DOHH2 (cell line): Measurements from ENCODE around the gene ATP8B1.
A peak's percentile ranks its signal among the peaks of the same experiment; 100 is the strongest.

ENCODE experiments used
- H3F3A ChIP-seq: fragments of 200-600 bp; sonication (generic), shearing (Covaris generic); 2 replicates; pipeline ENCODE4 v1.6.0; 2016; ENCODE audit warnings: antibody characterized with exemption, mild to moderate bottlenecking; ENCODE audit not compliant: control insufficient read depth, insufficient read depth
- H3K27ac ChIP-seq: fragments of 200-600 bp; sonication (generic); 2 replicates; pipeline ENCODE4 v1.5.1; 2014; ENCODE audit warnings: low read depth, mild to moderate bottlenecking, low read length, moderate library complexity
- H3K27me3 ChIP-seq: fragments of 200-600 bp; sonication (generic); 2 replicates; pipeline ENCODE4 v1.6.1; 2014; ENCODE audit warnings: mild to moderate bottlenecking, low read length, mixed read lengths; ENCODE audit not compliant: control insufficient read depth
- H3K36me3 ChIP-seq: fragments of 200-600 bp; sonication (generic); 2 replicates; pipeline ENCODE4 v1.6.1; 2014; ENCODE audit warnings: mild to moderate bottlenecking, low read length, moderate library complexity, mixed read lengths; ENCODE audit not compliant: control insufficient read depth
- H3K4me1 ChIP-seq: fragments of 200-600 bp; sonication (generic); 2 replicates; pipeline ENCODE4 v1.6.1; 2014; ENCODE audit warnings: mild to moderate bottlenecking, low read length, mixed read lengths; ENCODE audit not compliant: control insufficient read depth
- H3K4me2 ChIP-seq: fragments of 200-600 bp; sonication (generic); 2 replicates; pipeline ENCODE4 v1.6.0; 2014; ENCODE audit warnings: mild to moderate bottlenecking, low read length, moderate library complexity
- H3K4me3 ChIP-seq: fragments of 200-600 bp; sonication (generic); 2 replicates; pipeline ENCODE4 v1.5.1; 2014; ENCODE audit warnings: mild to moderate bottlenecking, low read length, mixed read lengths
- H3K79me2 ChIP-seq: fragments of 200-600 bp; sonication (generic); 2 replicates; pipeline ENCODE4 v1.6.1; 2014; ENCODE audit warnings: mild to moderate bottlenecking, low read length, mixed read lengths; ENCODE audit not compliant: control insufficient read depth
- H3K9me2 ChIP-seq: fragments of 200-600 bp; sonication (generic); replicated peaks from 2 replicates; pipeline ENCODE4 v1.6.1; 2014; ENCODE audit warnings: mild to moderate bottlenecking, low read length, mixed read lengths; ENCODE audit not compliant: control insufficient read depth
- H3K9me3 ChIP-seq: fragments of 200-600 bp; sonication (generic); 2 replicates; pipeline ENCODE4 v1.6.1; 2014; ENCODE audit warnings: antibody characterized with exemption, low read length, mixed read lengths; ENCODE audit not compliant: control insufficient read depth, insufficient read depth
- H4K20me1 ChIP-seq: fragments of 200-600 bp; sonication (generic); 2 replicates; pipeline ENCODE4 v1.6.0; 2014; ENCODE audit warnings: low read depth, mild to moderate bottlenecking, antibody characterized with exemption, low read length, moderate library complexity; ENCODE audit not compliant: control insufficient read depth, insufficient read depth
- EZH2phosphoT487 ChIP-seq: fragments of 200-600 bp; sonication (generic); IDR thresholded peaks from 2 replicates; pipeline ENCODE4 v1.6.1; 2017; ENCODE audit warnings: borderline replicate concordance, mild to moderate bottlenecking, antibody characterized with exemption, low read length, moderate library complexity, mixed read lengths
- TF ChIP-seq, protein P1 (sequence below): fragments of 200-600 bp; sonication (generic); IDR thresholded peaks from one replicate; pipeline ENCODE4 v1.5.1; 2014; ENCODE audit warnings: antibody characterized with exemption, mild to moderate bottlenecking, low read depth, low read length; ENCODE audit not compliant: poor library complexity, severe bottlenecking

ATP8B1 gene

DNA sequence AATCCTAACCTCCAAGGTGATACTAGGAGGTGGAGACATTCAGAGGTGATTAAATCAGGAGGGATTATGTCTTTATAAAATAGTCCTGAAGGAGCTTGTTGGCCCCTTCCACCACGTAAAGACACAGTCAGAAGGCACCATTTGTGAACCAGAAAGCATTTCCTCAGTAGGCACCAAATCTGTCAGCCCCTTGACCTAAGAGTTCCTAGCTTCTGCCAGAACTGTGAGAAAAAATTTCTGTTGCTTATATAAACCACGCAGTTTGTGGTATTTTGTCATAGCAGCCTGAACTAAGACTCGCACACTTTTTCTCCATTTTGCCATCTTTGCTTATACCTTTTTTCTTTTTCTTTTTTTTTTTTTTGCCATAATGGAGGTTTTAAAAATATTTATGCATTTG is 162.9 kb downstream of the ATP8B1 start:
- Histone ChIP-seq H4K20me1 (no peaks in the 10 kb centered on the region), H3K27me3 (no peaks in the 10 kb centered on the region), H3K36me3 (peaks cover 32% of the 10 kb centered on the region), H3F3A (no peaks in the 10 kb centered on the region), H3K9me3 (no peaks in the 10 kb centered on the region; the same call in 1 of the 2 replicates), H3K79me2 (peaks cover 55% of the 10 kb centered on the region), H3K4me3 (no peak overlapping the region), H3K4me2 (no peak overlapping the region), H3K4me1 (no peaks in the 10 kb centered on the region), H3K27ac (no peak overlapping the region), H3K9me2 (no peaks in the 10 kb centered on the region)
- TF ChIP-seq EZH2phosphoT487 = no peak
- TF ChIP-seq, protein P1, sequence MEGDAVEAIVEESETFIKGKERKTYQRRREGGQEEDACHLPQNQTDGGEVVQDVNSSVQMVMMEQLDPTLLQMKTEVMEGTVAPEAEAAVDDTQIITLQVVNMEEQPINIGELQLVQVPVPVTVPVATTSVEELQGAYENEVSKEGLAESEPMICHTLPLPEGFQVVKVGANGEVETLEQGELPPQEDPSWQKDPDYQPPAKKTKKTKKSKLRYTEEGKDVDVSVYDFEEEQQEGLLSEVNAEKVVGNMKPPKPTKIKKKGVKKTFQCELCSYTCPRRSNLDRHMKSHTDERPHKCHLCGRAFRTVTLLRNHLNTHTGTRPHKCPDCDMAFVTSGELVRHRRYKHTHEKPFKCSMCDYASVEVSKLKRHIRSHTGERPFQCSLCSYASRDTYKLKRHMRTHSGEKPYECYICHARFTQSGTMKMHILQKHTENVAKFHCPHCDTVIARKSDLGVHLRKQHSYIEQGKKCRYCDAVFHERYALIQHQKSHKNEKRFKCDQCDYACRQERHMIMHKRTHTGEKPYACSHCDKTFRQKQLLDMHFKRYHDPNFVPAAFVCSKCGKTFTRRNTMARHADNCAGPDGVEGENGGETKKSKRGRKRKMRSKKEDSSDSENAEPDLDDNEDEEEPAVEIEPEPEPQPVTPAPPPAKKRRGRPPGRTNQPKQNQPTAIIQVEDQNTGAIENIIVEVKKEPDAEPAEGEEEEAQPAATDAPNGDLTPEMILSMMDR = no peak

DNA sequence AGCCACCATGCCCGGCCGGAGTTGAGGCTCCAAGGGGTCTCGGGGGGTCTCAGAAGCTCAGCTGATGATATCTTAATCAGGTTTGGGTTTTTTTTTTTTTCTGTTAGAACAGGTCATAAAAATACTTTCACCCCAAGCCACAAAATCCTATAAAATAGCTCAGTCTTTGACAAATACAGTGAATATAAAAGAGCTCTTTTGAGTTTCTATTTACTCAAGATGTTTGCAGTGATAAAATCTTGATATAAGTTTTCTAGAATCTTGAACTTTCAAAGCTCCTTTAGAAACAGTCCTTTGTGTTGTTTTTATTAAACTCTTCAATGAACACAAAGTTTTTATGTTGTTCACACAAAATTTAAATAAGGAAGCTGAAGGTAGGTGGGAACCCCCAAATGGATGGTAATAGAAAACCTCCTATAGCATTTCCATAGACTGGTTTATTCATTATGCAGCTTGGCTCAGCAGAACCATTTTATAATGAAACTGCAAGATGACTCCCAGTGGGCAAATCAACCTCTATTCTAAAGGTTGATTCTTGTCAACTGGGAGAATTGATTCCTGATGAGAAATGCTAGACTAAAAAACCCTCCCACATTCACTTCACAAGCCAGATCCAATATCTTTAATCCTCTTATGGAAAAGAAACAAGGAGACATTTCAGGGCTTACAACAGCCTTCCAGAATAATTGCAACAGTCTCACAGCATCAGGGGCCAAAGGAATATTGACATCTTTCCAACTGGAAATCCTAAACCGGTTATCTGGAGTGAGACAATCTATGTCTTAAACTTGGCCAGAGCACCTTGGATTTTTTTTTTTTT is 167.9 kb downstream of the ATP8B1 start:
- peaks cover 8% of the 10 kb centered on the region for H3K4me1 ChIP-seq
- H3K27ac ChIP-seq = no peak overlapping the region
- H3K79me2 ChIP-seq = peaks cover 15% of the 10 kb centered on the region
- no peaks in the 10 kb centered on the region for H3K27me3 ChIP-seq
- H3K9me2 ChIP-seq = no peaks in the 10 kb centered on the region
- no peak for TF ChIP-seq EZH2phosphoT487
- TF ChIP-seq, protein P1 = no peak
- no peak overlapping the region for H3K4me2 ChIP-seq
- peaks cover 10% of the 10 kb centered on the region for H3F3A ChIP-seq
- H3K9me3 ChIP-seq = no peaks in the 10 kb centered on the region
- H3K4me3 ChIP-seq = no peak overlapping the region
- peaks cover 8% of the 10 kb centered on the region for H3K36me3 ChIP-seq
- no peaks in the 10 kb centered on the region for H4K20me1 ChIP-seq

DNA sequence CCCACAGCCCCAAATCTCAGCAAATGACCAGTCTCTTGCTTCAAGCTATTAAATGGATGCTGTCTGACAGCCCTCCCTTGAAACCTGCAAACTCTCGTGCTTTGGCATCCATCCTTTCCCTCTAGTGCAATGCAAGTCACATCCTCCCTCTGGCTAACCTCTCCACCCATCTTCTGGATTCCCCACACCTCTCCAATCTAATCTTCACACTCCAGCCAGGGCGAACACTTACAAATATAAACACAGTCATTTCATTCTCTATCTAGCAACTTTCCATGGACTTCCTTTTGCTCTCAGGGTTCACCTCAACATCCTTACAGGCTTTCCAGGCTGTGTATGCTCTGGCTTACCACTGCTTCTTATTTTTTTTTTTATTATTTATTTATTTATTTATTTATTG is 171.4 kb downstream of the ATP8B1 start:
- TF ChIP-seq, protein P1 = no peak
- no peak for TF ChIP-seq EZH2phosphoT487
- no peaks in the 10 kb centered on the region for H3K9me2 ChIP-seq
- H4K20me1 ChIP-seq = no peaks in the 10 kb centered on the region
- H3K4me2 ChIP-seq = peak overlapping the region; percentile 71
- H3K4me1 ChIP-seq = peaks cover 14% of the 10 kb centered on the region
- peaks cover 13% of the 10 kb centered on the region for H3F3A ChIP-seq
- H3K79me2 ChIP-seq = peaks cover 8% of the 10 kb centered on the region
- H3K27ac ChIP-seq = peak overlapping the region; percentile 93
- peak overlapping the region; percentile 79 for H3K4me3 ChIP-seq
- no peaks in the 10 kb centered on the region for H3K9me3 ChIP-seq
- no peaks in the 10 kb centered on the region; the same call in 1 of the 2 replicates for H3K36me3 ChIP-seq
- H3K27me3 ChIP-seq = no peaks in the 10 kb centered on the region
